SK-N-SH (cell line): Measurements from ENCODE around the gene WNK4. TPM values are rescaled to one million over a fixed set of nuclear protein-coding genes. Genes with fewer than 3 reads are reported as not detected.

ENCODE experiments used
- CTCF ChIA-PET: fragments of 300-600, 350-600 bp; formaldehyde crosslinking; extraction: SDS; loops from one replicate; lab custom pipeline; 2021; lab: Yijun Ruan, JAX
- POLR2A ChIA-PET: fragments of 350-600 bp; sonication (Branson Sonifier 250); formaldehyde crosslinking; extraction: SDS; loops from one replicate; lab custom pipeline; 2020; ENCODE audit warnings: antibody characterized with exemption, inconsistent platforms; lab: Yijun Ruan, JAX
- DNase-seq: peaks from one replicate; pipeline ENCODE4 v3.0.0; 2012
- H2AFZ ChIP-seq: fragments of 200-600 bp; sonication (generic); 2 replicates; pipeline ENCODE4 v1.8.1; 2016; ENCODE audit warnings: antibody characterized with exemption, mild to moderate bottlenecking, low read depth
- H3F3A ChIP-seq: fragments of 200-600 bp; sonication (generic); replicated peaks from 2 replicates; pipeline ENCODE3; 2016; ENCODE audit warnings: antibody characterized with exemption, mild to moderate bottlenecking; ENCODE audit not compliant: insufficient read depth
- H3K27ac ChIP-seq, 2 experiments: fragments of 200-500 bp in 1 of 2; fragments of 200-600 bp in 1 of 2; sonication (Bioruptor generic) in 1 of 2; sonication (generic), shearing (Covaris generic) in 1 of 2; 2 replicates each; pipeline versions ENCODE4 v1.5.1 to v1.6.1; 2014 to 2016; ENCODE audit warnings: low read depth in 2 of 2, inconsistent platforms in 1 of 2, low read length in 1 of 2, mild to moderate bottlenecking in 1 of 2, mixed read lengths in 1 of 2
- H3K27me3 ChIP-seq: fragments of 200-600 bp; sonication (generic), shearing (Covaris generic); 2 replicates; pipeline ENCODE4 v1.6.1; 2016; ENCODE audit warnings: mixed run types; ENCODE audit not compliant: insufficient read depth
- H3K36me3 ChIP-seq, 2 experiments: fragments of 200-500 bp in 1 of 2; fragments of 200-600 bp in 1 of 2; sonication (Bioruptor generic) in 1 of 2; sonication (generic) in 1 of 2; replicated peaks in 1 of 2; 2 replicates each; pipeline versions ENCODE3 to v1.5.1; 2014 to 2016; ENCODE audit warnings: low read length in 1 of 2, mild to moderate bottlenecking in 1 of 2; ENCODE audit not compliant: insufficient read depth in 2 of 2, control insufficient read depth in 1 of 2
- H3K4me1 ChIP-seq, 2 experiments: fragments of 200-500 bp in 1 of 2; fragments of 200-600 bp in 1 of 2; sonication (Bioruptor generic) in 1 of 2; sonication (generic), shearing (Covaris generic) in 1 of 2; 2 replicates each; pipeline versions ENCODE4 v1.5.1 to v1.6.1; 2014 to 2016; ENCODE audit warnings: low read depth in 1 of 2, low read length in 1 of 2, mixed run types in 1 of 2; ENCODE audit not compliant: insufficient read depth in 2 of 2, control insufficient read depth in 1 of 2
- H3K4me2 ChIP-seq: fragments of 200-600 bp; sonication (generic), shearing (Covaris generic); 2 replicates; pipeline ENCODE4 v1.6.1; 2017; ENCODE audit warnings: mixed run types
- H3K4me3 ChIP-seq, 2 experiments: fragments of 200-500 bp in 1 of 2; fragments of 200-600 bp in 1 of 2; sonication (Bioruptor generic) in 1 of 2; sonication (generic), shearing (Covaris generic) in 1 of 2; 2 replicates each; pipeline versions ENCODE4 v1.5.1 to v1.8.1; 2014 to 2016; ENCODE audit warnings: low read depth in 2 of 2, inconsistent platforms in 1 of 2, low read length in 1 of 2, mild to moderate bottlenecking in 1 of 2, mixed read lengths in 1 of 2, moderate library complexity in 1 of 2
- H3K79me2 ChIP-seq: fragments of 200-600 bp; sonication (generic); 2 replicates; pipeline ENCODE4 v1.8.1; 2017; ENCODE audit warnings: mild to moderate bottlenecking; ENCODE audit not compliant: insufficient read depth
- H3K9ac ChIP-seq: fragments of 200-600 bp; sonication (generic); 2 replicates; pipeline ENCODE4 v1.6.1; 2017; ENCODE audit warnings: mixed run types
- H3K9me2 ChIP-seq: fragments of 200-600 bp; sonication (generic); 2 replicates; pipeline ENCODE4 v1.6.1; 2017; ENCODE audit warnings: mixed run types
- H3K9me3 ChIP-seq: fragments of 200-600 bp; sonication (generic); 2 replicates; pipeline ENCODE4 v1.6.1; 2017; ENCODE audit warnings: mixed run types, mild to moderate bottlenecking, moderate library complexity
- H4K20me1 ChIP-seq: fragments of 200-600 bp; sonication (generic); 2 replicates; pipeline ENCODE4 v1.6.1; 2017; ENCODE audit warnings: mild to moderate bottlenecking, mixed run types; ENCODE audit not compliant: insufficient read depth
- CHD2 ChIP-seq: fragments of 150-350 bp; IDR thresholded peaks from 2 replicates; pipeline ENCODE4 v1.6.1; 2018; ENCODE audit warnings: low read length; ENCODE audit not compliant: partially characterized antibody
- EP300 ChIP-seq, 2 experiments: IDR thresholded peaks; 2 replicates each; pipeline versions ENCODE4 v1.4.0 to v1.6.1; 2012; ENCODE audit warnings: borderline replicate concordance in 1 of 2, low read depth in 1 of 2, low read length in 1 of 2
- FOSL2 ChIP-seq: IDR thresholded peaks from 2 replicates; pipeline ENCODE4 v1.4.0; 2012; ENCODE audit warnings: low read depth, mild to moderate bottlenecking, moderate library complexity, borderline replicate concordance
- FOXJ3 ChIP-seq: sonication (generic); formaldehyde crosslinking; IDR thresholded peaks from 2 replicates; pipeline ENCODE4 v1.5.1; 2020; ENCODE audit warnings: mild to moderate bottlenecking, missing genetic modification reagents
- GABPA ChIP-seq: IDR thresholded peaks from 2 replicates; pipeline ENCODE4 v1.4.0; 2012; ENCODE audit warnings: low read depth, mild to moderate bottlenecking
- JUND ChIP-seq: IDR thresholded peaks from 2 replicates; pipeline ENCODE4 v1.4.0; 2012
- MEF2A ChIP-seq: IDR thresholded peaks from 2 replicates; pipeline ENCODE4 v1.4.0; 2012; ENCODE audit warnings: low read depth, borderline replicate concordance
- MXI1 ChIP-seq: IDR thresholded peaks from 2 replicates; pipeline ENCODE4 v1.6.1; 2012; ENCODE audit warnings: mild to moderate bottlenecking, low read depth, low read length, improper control_type of control experiment
- NRF1 ChIP-seq: IDR thresholded peaks from 2 replicates; pipeline ENCODE4 v1.6.1; 2012; ENCODE audit warnings: low read depth, mild to moderate bottlenecking, low read length
- PBX3 ChIP-seq: IDR thresholded peaks from 2 replicates; pipeline ENCODE4; 2012
- POLR2AphosphoS5 ChIP-seq: IDR thresholded peaks from 2 replicates; pipeline ENCODE4 v1.6.1; 2012; ENCODE audit warnings: low read depth, low read length
- RFX5 ChIP-seq: IDR thresholded peaks from 2 replicates; pipeline ENCODE4 v1.6.1; 2012; ENCODE audit warnings: mild to moderate bottlenecking, improper control_type of control experiment, low read length
- RXRA ChIP-seq: IDR thresholded peaks from 2 replicates; pipeline ENCODE4 v1.4.0; 2012; ENCODE audit warnings: low read depth, mild to moderate bottlenecking, borderline replicate concordance
- SMC3 ChIP-seq: IDR thresholded peaks from 2 replicates; pipeline ENCODE4 v1.6.1; 2012; ENCODE audit warnings: low read depth, low read length, improper control_type of control experiment
- TAF1 ChIP-seq: IDR thresholded peaks from 2 replicates; pipeline ENCODE4 v1.6.1; 2012; ENCODE audit warnings: low read depth, mild to moderate bottlenecking, low read length, moderate library complexity, borderline replicate concordance
- TEAD4 ChIP-seq: IDR thresholded peaks from 2 replicates; pipeline ENCODE4 v1.4.0; 2012; ENCODE audit warnings: mild to moderate bottlenecking, borderline replicate concordance; ENCODE audit not compliant: insufficient read depth
- YY1 ChIP-seq: IDR thresholded peaks from 2 replicates; pipeline ENCODE4 v1.4.0; 2012; ENCODE audit warnings: low read depth, mild to moderate bottlenecking
- ZBTB33 ChIP-seq: IDR thresholded peaks from 2 replicates; pipeline ENCODE4 v1.4.0; 2012; ENCODE audit warnings: low read depth, borderline replicate concordance
- WGBS: methylation state at CpG from one replicate; pipeline ENCODE4 v1.1.6; 2017; ENCODE audit warnings: low lambda C conversion rate; 5-methylcytosine and 5-hydroxymethylcytosine counted together
- polyA plus RNA-seq, 3 experiments: library from polyadenylated mRNA; depleted of rRNA; stranded (reverse); fragments of >200 nt; gene quantifications; 2 replicates each; pipeline ENCODE4 v1.2.3, GENCODE V29; 2012
- TF ChIP-seq, protein P1 (sequence below): fragments of 150-350 bp; IDR thresholded peaks from 2 replicates; pipeline ENCODE4 v1.6.1; 2017; ENCODE audit warnings: antibody characterized with exemption, low read length, low read depth, borderline replicate concordance
- TF ChIP-seq, protein P2 (sequence below): fragments of 200-600 bp; sonication (generic); IDR thresholded peaks from 2 replicates; pipeline ENCODE4 v1.6.1; 2017; ENCODE audit warnings: antibody characterized with exemption, mild to moderate bottlenecking, moderate library complexity
- TF ChIP-seq, protein P3 (sequence below): IDR thresholded peaks from 2 replicates; pipeline ENCODE4 v1.6.1; 2012; ENCODE audit warnings: mild to moderate bottlenecking, low read depth, low read length, moderate library complexity
- TF ChIP-seq, protein P4 (sequence below): IDR thresholded peaks from 2 replicates; pipeline ENCODE4 v1.4.0; 2012; ENCODE audit warnings: low read depth

Gene WNK4
- polyA plus RNA-seq, 1 of the 3 experiments (the other 2 are of a cell fraction), result 12.5 TPM

- peak within 1 kb of the TSS; percentile 89 for H3K9ac ChIP-seq
- DNase-seq, result peak; percentile 100
- peak within 1 kb of the TSS; percentile 60 to 70 for H3K4me3 ChIP-seq
- no peaks in the 10 kb centered on the region for H3K36me3 ChIP-seq
- H3K9me3 ChIP-seq, result no peaks in the 10 kb centered on the region
- ChIA-PET CTCF (interaction anchor here (1.6 to 2.7 kb wide), 2 partner anchors 18 kb away, joined by 3 to 10 read pairs; no protein-coding TSS in a partner anchor), POLR2A (no interaction called here)
- H3K27ac ChIP-seq, result peak within 1 kb of the TSS; percentile 81 to 88
- H2AFZ ChIP-seq, result peak within 1 kb of the TSS; percentile 95
- H3K27me3 ChIP-seq, result no peaks in the 10 kb centered on the region; the same call in 1 of the 2 replicates
- peaks cover 45% of the 10 kb centered on the region for H3K79me2 ChIP-seq
- peak within 1 kb of the TSS; percentile 84 for H3K4me2 ChIP-seq
- 11% methylated on average over 26 of the region's 50 CpGs for WGBS
- H3K9me2 ChIP-seq, result no peaks in the 10 kb centered on the region
- no peaks in the 10 kb centered on the region for H3F3A ChIP-seq
- H3K4me1 ChIP-seq, result peaks cover 0 to 11% of the 10 kb centered on the region in 2 experiments; a peak in 1 of 4 replicates
- no peaks in the 10 kb centered on the region for H4K20me1 ChIP-seq
- TF ChIP-seq RXRA, result no peak
- peak; percentile 91 for TF ChIP-seq NRF1
- no peak for TF ChIP-seq FOXJ3
- TF ChIP-seq TEAD4, result no peak
- TF ChIP-seq TAF1, result peak; percentile 50; the same call in 1 of the 2 replicates
- TF ChIP-seq, protein P1, sequence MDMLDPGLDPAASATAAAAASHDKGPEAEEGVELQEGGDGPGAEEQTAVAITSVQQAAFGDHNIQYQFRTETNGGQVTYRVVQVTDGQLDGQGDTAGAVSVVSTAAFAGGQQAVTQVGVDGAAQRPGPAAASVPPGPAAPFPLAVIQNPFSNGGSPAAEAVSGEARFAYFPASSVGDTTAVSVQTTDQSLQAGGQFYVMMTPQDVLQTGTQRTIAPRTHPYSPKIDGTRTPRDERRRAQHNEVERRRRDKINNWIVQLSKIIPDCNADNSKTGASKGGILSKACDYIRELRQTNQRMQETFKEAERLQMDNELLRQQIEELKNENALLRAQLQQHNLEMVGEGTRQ, result no peak
- peak; percentile 54; the same call in 1 of the 2 replicates for TF ChIP-seq MXI1
- TF ChIP-seq ZBTB33, result no peak
- TF ChIP-seq PBX3, result no peak
- no peak for TF ChIP-seq RFX5
- TF ChIP-seq, protein P2, sequence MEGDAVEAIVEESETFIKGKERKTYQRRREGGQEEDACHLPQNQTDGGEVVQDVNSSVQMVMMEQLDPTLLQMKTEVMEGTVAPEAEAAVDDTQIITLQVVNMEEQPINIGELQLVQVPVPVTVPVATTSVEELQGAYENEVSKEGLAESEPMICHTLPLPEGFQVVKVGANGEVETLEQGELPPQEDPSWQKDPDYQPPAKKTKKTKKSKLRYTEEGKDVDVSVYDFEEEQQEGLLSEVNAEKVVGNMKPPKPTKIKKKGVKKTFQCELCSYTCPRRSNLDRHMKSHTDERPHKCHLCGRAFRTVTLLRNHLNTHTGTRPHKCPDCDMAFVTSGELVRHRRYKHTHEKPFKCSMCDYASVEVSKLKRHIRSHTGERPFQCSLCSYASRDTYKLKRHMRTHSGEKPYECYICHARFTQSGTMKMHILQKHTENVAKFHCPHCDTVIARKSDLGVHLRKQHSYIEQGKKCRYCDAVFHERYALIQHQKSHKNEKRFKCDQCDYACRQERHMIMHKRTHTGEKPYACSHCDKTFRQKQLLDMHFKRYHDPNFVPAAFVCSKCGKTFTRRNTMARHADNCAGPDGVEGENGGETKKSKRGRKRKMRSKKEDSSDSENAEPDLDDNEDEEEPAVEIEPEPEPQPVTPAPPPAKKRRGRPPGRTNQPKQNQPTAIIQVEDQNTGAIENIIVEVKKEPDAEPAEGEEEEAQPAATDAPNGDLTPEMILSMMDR, result no peak
- no peak for TF ChIP-seq EP300 (IDR thresholded peaks at IDR 0.05; ENCODE audit: borderline replicate concordance in 1 of 2, low read depth in 1 of 2, low read length in 1 of 2)
- no peak for TF ChIP-seq MEF2A
- TF ChIP-seq JUND, result no peak
- peak; percentile 85 for TF ChIP-seq POLR2AphosphoS5
- TF ChIP-seq YY1, result no peak
- no peak for TF ChIP-seq FOSL2
- TF ChIP-seq GABPA, result no peak
- TF ChIP-seq, protein P3, sequence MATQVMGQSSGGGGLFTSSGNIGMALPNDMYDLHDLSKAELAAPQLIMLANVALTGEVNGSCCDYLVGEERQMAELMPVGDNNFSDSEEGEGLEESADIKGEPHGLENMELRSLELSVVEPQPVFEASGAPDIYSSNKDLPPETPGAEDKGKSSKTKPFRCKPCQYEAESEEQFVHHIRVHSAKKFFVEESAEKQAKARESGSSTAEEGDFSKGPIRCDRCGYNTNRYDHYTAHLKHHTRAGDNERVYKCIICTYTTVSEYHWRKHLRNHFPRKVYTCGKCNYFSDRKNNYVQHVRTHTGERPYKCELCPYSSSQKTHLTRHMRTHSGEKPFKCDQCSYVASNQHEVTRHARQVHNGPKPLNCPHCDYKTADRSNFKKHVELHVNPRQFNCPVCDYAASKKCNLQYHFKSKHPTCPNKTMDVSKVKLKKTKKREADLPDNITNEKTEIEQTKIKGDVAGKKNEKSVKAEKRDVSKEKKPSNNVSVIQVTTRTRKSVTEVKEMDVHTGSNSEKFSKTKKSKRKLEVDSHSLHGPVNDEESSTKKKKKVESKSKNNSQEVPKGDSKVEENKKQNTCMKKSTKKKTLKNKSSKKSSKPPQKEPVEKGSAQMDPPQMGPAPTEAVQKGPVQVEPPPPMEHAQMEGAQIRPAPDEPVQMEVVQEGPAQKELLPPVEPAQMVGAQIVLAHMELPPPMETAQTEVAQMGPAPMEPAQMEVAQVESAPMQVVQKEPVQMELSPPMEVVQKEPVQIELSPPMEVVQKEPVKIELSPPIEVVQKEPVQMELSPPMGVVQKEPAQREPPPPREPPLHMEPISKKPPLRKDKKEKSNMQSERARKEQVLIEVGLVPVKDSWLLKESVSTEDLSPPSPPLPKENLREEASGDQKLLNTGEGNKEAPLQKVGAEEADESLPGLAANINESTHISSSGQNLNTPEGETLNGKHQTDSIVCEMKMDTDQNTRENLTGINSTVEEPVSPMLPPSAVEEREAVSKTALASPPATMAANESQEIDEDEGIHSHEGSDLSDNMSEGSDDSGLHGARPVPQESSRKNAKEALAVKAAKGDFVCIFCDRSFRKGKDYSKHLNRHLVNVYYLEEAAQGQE, result no peak
- TF ChIP-seq, protein P4, sequence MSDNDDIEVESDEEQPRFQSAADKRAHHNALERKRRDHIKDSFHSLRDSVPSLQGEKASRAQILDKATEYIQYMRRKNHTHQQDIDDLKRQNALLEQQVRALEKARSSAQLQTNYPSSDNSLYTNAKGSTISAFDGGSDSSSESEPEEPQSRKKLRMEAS, result peak; percentile 99
- no peak for TF ChIP-seq CHD2
- TF ChIP-seq SMC3, result no peak
Measured at GRCh38 chr17:42744806-42745617, 35.4 kb upstream of the WNK4 start, which contains the start of gene EZH1. TSS of gene EZH1 (minus strand) at chr17:42745040. CDS start at chr17:42728941, 16,099 bp downstream.
